ENCODE results near the gene PHACTR3. TPM values are rescaled to one million over a fixed set of nuclear protein-coding genes. Genes with fewer than 3 reads are reported as not detected.

PHACTR3 gene
- total and polyA plus RNA-seq, 2 experiments from 2014 or later, result 0.45 to 0.61 TPM

GRCh38 chr20:59741073-59741472 lies 136.7 kb downstream of the PHACTR3 start:
- no peaks in the 10 kb centered on the region; the same call in 1 of the 2 replicates for H3K27me3 ChIP-seq (ENCODE audit: insufficient read depth)
- H3K4me1 ChIP-seq (ENCODE audit: insufficient read depth), result no peaks in the 10 kb centered on the region
- H3K4me1 Mint-ChIP-seq, result no peaks in the 10 kb centered on the region
- no peaks in the 10 kb centered on the region for H3K36me3 ChIP-seq (ENCODE audit: insufficient read depth)
- H4K20me1 ChIP-seq (replicated peaks; ENCODE audit: insufficient read depth), result no peaks in the 10 kb centered on the region
- H3K79me2 ChIP-seq (replicated peaks; ENCODE audit: insufficient read depth), result no peaks in the 10 kb centered on the region
- no peaks in the 10 kb centered on the region for H3K9me2 ChIP-seq (ENCODE audit: insufficient read depth)
- no peak overlapping the region for H3K4me3 Mint-ChIP-seq
- H3K4me3 ChIP-seq, result no peak overlapping the region
- no peak overlapping the region for H3K27ac Mint-ChIP-seq
- TF ChIP-seq ZNF462 (CRISPR knock-in tag; IDR thresholded peaks at IDR 0.05) (no peak), ETS1 (IDR thresholded peaks at IDR 0.05) (no peak), NANOG (IDR thresholded peaks at IDR 0.05; ENCODE audit: borderline replicate concordance) (no peak), CTCF (conservative IDR thresholded peaks at IDR 0.05; ENCODE audit: low read depth in 2 of 2) (no peak), EZH2phosphoT487 (IDR thresholded peaks at IDR 0.05; ENCODE audit: unreplicated experiment) (no peak), CREB1 (CRISPR knock-in tag; IDR thresholded peaks at IDR 0.05; ENCODE audit: low read depth) (no peak), REST (IDR thresholded peaks at IDR 0.05; ENCODE audit: unreplicated experiment) (no peak)
- DNase-seq (ENCODE audit: low spot score) (no peak), ATAC-seq (no peak)
- H2AFZ ChIP-seq, result no peak overlapping the region
- H3K9me3 Mint-ChIP-seq, result no peaks in the 10 kb centered on the region; the same call in 2 of the 3 replicates
- H3K36me3 Mint-ChIP-seq (ENCODE audit: low read depth), result no peaks in the 10 kb centered on the region; the same call in 2 of the 3 replicates
- H3K27ac ChIP-seq (ENCODE audit: low read depth), result no peak overlapping the region
- H3K27me3 Mint-ChIP-seq (ENCODE audit: insufficient read depth, low read depth, poor library complexity), result peaks cover 14% of the 10 kb centered on the region
- no peaks in the 10 kb centered on the region for H3F3A ChIP-seq (replicated peaks; ENCODE audit: low read depth)
- no peak overlapping the region for H3K4me2 ChIP-seq
